CD4-positive, alpha-beta memory T cell (primary cell): ENCODE measurements around the gene PPT2. TPM values are rescaled to one million over a fixed set of nuclear protein-coding genes. Genes with fewer than 3 reads are reported as not detected.
A peak's percentile ranks its signal among the peaks of the same experiment; 100 is the strongest.
"Not testable (repeated sequence)": the region's sequence is repeated elsewhere in the genome, so short reads cannot be mapped to it uniquely, and the experiment has no call there.

Source experiments
- CTCF ChIA-PET: fragments of 350-600 bp; sonication (Branson Sonifier 250); formaldehyde crosslinking; loops from one replicate; lab custom pipeline; 2021; ENCODE audit warnings: inconsistent platforms; ENCODE audit not compliant: partially characterized antibody; lab: Charles Lee
- POLR2A ChIA-PET: fragments of 350-600 bp; sonication (Branson Sonifier 250); formaldehyde crosslinking; loops from one replicate; lab custom pipeline; 2021; ENCODE audit not compliant: partially characterized antibody; lab: Charles Lee
- DNase-seq, 5 donors: peaks; one replicate each; pipeline versions ENCODE4 v3.0.0 to v3.0.0-alpha.2; 2020 to 2022; ENCODE audit warnings: mixed read lengths in 1 of 5
- H3K27ac ChIP-seq: one replicate; pipeline ENCODE4 v1.7.0; 2013; ENCODE audit warnings: low read depth, low read length
- H3K27me3 ChIP-seq: 2 replicates; pipeline ENCODE4 v1.7.0; 2013; ENCODE audit warnings: mild to moderate bottlenecking, low read length, moderate library complexity; ENCODE audit not compliant: insufficient read depth
- H3K36me3 ChIP-seq: 2 replicates; pipeline ENCODE4 v1.7.0; 2013; ENCODE audit warnings: mild to moderate bottlenecking, low read length, moderate library complexity; ENCODE audit not compliant: insufficient read depth
- H3K4me1 ChIP-seq: 2 replicates; pipeline ENCODE4 v1.7.0; 2013; ENCODE audit warnings: mild to moderate bottlenecking, low read length, moderate library complexity; ENCODE audit not compliant: insufficient read depth
- H3K4me3 ChIP-seq, 2 donors: one replicate each; pipeline ENCODE4 v1.7.0; 2013; ENCODE audit warnings: low read length in 2 of 2, mild to moderate bottlenecking in 1 of 2
- H3K9me3 ChIP-seq, 2 donors: one replicate each; pipeline ENCODE4 v1.7.0; 2013; ENCODE audit warnings: low read length in 2 of 2, control low read depth in 1 of 2; ENCODE audit not compliant: control insufficient read depth in 1 of 2
- H3K27ac Mint-ChIP-seq, 7 donors: one replicate each; pipeline ENCODE4 v1.8.0; 2020 to 2021; ENCODE audit warnings: mixed read lengths in 7 of 7, mild to moderate bottlenecking in 6 of 7, inconsistent platforms in 3 of 7, moderate library complexity in 3 of 7
- H3K27me3 Mint-ChIP-seq, 2 donors: one replicate each; pipeline ENCODE4 v1.8.0; 2020 to 2021; ENCODE audit warnings: mixed read lengths in 2 of 2
- H3K36me3 Mint-ChIP-seq, 2 donors: one replicate each; pipeline ENCODE4 v1.8.0; 2020 to 2021; ENCODE audit warnings: mixed read lengths in 2 of 2, inconsistent platforms in 1 of 2, mild to moderate bottlenecking in 1 of 2
- H3K4me1 Mint-ChIP-seq, 4 donors: one replicate each; pipeline ENCODE4 v1.8.0; 2020 to 2021; ENCODE audit warnings: mixed read lengths in 4 of 4, mild to moderate bottlenecking in 1 of 4
- H3K4me3 Mint-ChIP-seq, 8 donors: one replicate each; pipeline ENCODE4 v1.8.0; 2020 to 2021; ENCODE audit warnings: mixed read lengths in 8 of 8, mild to moderate bottlenecking in 7 of 8, moderate library complexity in 6 of 8, inconsistent platforms in 3 of 8
- H3K9me3 Mint-ChIP-seq, 8 donors: one replicate each; pipeline ENCODE4 v1.8.0; 2020 to 2021; ENCODE audit warnings: mixed read lengths in 8 of 8, mild to moderate bottlenecking in 5 of 8, inconsistent platforms in 3 of 8, moderate library complexity in 1 of 8
- intact Hi-C: fragments of 100-400 bp; cut with micrococcal nuclease; formaldehyde crosslinking; loops from one replicate; pipeline ENCODE4 v1.15.1; 2023
- polyA plus RNA-seq, 2 donors: library from polyadenylated mRNA; unstranded; fragments of 300-500 nt; fragmentation: Illumina TruSeq; gene quantifications; one replicate each; pipeline ENCODE4 v1.2.3, GENCODE V29; 2021
- total RNA-seq, 2 experiments: library from RNA; stranded (reverse); gene quantifications; one replicate each; pipeline ENCODE4 v1.2.3, GENCODE V29; 2021

The PPT2 gene
- total and polyA plus RNA-seq, 4 experiments from 2014 or later, result 3.8 to 15.4 (median 8.2) TPM

DNA sequence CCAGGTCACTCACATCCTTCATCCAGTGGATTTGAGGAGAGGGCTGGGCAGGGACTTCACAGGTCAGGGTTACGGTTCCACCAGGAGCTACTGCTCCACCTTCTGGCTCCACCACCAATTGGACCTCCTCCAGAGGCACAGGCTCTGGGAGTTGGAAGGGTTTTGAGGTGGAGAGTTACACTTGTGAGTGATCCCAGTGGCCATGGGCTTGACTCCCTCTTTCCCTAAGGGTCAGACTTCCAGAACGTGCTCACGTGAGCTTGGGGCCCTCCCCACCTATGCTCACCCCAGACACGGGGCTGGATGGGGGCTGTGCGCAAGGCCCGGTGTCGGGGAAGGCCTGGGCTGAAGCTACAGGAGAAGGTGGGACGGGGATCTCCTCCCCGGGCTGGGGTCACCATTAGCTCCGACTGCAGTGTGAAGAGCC lies 28.6 kb downstream of the PPT2 start:
- ChIA-PET CTCF (interaction anchor here (0.5 to 1.6 kb wide), 3 partner anchors 13 to 89 kb away, joined by 3 to 4 read pairs (median 3); no protein-coding TSS in a partner anchor), POLR2A (interaction anchor here (0.5 to 8.4 kb wide), 4 partner anchors 9 to 55 kb away, joined by 3 to 408 read pairs (median 4); partner anchors contain the start of genes ATF6B, FKBPL, GPSM3 and PBX2)
- Mint-ChIP-seq H3K9me3 (peaks cover 0 to 2% (median 0%) of the 10 kb centered on the region in 8 donors), H3K4me3 (no peak overlapping the region), H3K4me1 (peaks cover 39 to 63% (median 50%) of the 10 kb centered on the region in 4 donors), H3K27me3 (no peaks in the 10 kb centered on the region), H3K27ac (peak overlapping the region in 1 of 7 donors; percentile 50), H3K36me3 (peaks cover 32 to 59% of the 10 kb centered on the region in 2 donors)
- intact Hi-C loops, result no loop called here
- H3K36me3 ChIP-seq, result peaks cover 56% of the 10 kb centered on the region
- H3K9me3 ChIP-seq, result no peaks in the 10 kb centered on the region
- H3K4me3 ChIP-seq, result no peak overlapping the region
- peaks cover 78% of the 10 kb centered on the region for H3K4me1 ChIP-seq
- DNase-seq, result peak in 1 of 5 donors; percentile 29
- H3K27ac ChIP-seq, result no peak overlapping the region
- H3K27me3 ChIP-seq, result no peaks in the 10 kb centered on the region

DNA sequence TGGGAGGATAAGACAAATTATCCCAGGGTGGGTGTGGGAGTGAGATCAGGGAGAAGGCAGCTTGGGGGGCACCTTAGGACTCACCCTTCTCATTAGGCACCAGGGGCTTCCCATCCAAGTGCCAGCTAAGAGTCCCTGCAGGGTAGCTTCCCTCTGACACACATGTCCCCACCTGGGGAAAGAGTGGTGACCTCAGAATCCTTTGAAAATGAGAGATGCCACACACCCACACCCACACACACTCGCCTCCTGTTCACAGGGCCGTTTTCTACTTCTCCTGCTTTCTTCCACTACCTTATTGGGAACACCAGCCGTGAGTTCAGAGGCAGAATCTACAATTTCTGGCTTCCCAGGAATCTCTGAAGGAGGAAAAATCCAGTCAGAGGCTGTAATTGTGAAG lies 29.1 kb downstream of the PPT2 start:
- Histone ChIP-seq H3K4me3 (no peak overlapping the region), H3K4me1 (peaks cover 83% of the 10 kb centered on the region), H3K27ac (no peak overlapping the region), H3K9me3 (no peaks in the 10 kb centered on the region), H3K27me3 (no peaks in the 10 kb centered on the region), H3K36me3 (peaks cover 60% of the 10 kb centered on the region)
- H3K9me3 Mint-ChIP-seq, result peaks cover 0 to 2% (median 0%) of the 10 kb centered on the region in 8 donors
- no peaks in the 10 kb centered on the region for H3K27me3 Mint-ChIP-seq
- ChIA-PET POLR2A (interaction anchor here (0.5 to 8.4 kb wide), 4 partner anchors 8 to 55 kb away, joined by 3 to 408 read pairs (median 4); partner anchors contain the start of genes ATF6B, FKBPL, GPSM3 and PBX2), CTCF (interaction anchor here (1.1 to 1.6 kb wide), 2 partner anchors 12 to 65 kb away, joined by 3 to 4 read pairs; no protein-coding TSS in a partner anchor)
- intact Hi-C loops, result no loop called here
- H3K4me3 Mint-ChIP-seq, result no peak overlapping the region
- H3K4me1 Mint-ChIP-seq, result peaks cover 41 to 66% (median 51%) of the 10 kb centered on the region in 4 donors
- peaks cover 34 to 59% of the 10 kb centered on the region in 2 donors for H3K36me3 Mint-ChIP-seq
- H3K27ac Mint-ChIP-seq, result peak overlapping the region in 4 of 7 donors; percentile 47 to 62 (median 61)
- no peak for DNase-seq

DNA sequence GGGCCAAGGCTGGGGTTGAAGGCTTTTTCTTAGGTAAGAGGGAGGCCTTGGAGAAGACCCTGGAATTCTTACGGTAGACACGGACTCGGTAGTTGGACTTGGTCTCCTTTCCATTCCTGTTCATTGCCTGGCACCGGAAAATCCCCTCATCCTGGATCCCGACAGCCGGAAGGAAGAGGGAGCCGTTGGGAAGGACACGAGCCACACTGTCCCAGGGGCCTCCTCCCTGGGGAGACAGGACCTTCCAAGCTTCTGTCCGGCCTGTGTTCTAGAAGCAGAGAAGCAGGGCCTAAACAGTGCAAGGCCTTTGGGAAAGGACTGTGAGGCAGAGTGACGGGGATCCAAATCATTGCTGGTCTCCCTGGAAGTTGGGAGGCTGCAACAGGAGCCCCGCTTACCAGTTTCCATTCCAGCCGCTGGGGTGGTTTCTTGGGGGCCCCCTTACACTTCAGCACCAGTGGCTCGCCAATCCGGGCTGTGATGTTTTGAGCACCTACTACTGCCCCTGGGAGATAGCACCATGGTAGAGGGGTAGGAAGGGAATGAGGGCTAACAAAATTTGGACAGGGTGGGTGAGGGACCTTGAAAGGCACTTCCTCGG lies 29.6 kb downstream of the PPT2 start:
- Mint-ChIP-seq H3K27me3 (no peaks in the 10 kb centered on the region), H3K36me3 (peaks cover 36 to 59% of the 10 kb centered on the region in 2 donors), H3K27ac (peak overlapping the region in 5 of 7 donors; percentile 41 to 73 (median 60)), H3K9me3 (peaks cover 0 to 2% (median 0%) of the 10 kb centered on the region in 8 donors), H3K4me3 (no peak overlapping the region), H3K4me1 (peaks cover 41 to 66% (median 50%) of the 10 kb centered on the region in 4 donors)
- POLR2A ChIA-PET, result interaction anchor here (1.0 to 8.4 kb wide), 2 partner anchors 8 to 56 kb away, joined by 4 to 408 read pairs; partner anchors contain the start of genes ATF6B, GPSM3 and PBX2
- CTCF ChIA-PET, result no interaction called here
- peak in 1 of 5 donors; percentile 23 for DNase-seq
- Histone ChIP-seq H3K4me1 (peaks cover 88% of the 10 kb centered on the region), H3K36me3 (peaks cover 60% of the 10 kb centered on the region), H3K4me3 (no peak overlapping the region), H3K27ac (peak overlapping the region; percentile 70), H3K9me3 (no peaks in the 10 kb centered on the region), H3K27me3 (no peaks in the 10 kb centered on the region)
- intact Hi-C loops, result no loop called here

DNA sequence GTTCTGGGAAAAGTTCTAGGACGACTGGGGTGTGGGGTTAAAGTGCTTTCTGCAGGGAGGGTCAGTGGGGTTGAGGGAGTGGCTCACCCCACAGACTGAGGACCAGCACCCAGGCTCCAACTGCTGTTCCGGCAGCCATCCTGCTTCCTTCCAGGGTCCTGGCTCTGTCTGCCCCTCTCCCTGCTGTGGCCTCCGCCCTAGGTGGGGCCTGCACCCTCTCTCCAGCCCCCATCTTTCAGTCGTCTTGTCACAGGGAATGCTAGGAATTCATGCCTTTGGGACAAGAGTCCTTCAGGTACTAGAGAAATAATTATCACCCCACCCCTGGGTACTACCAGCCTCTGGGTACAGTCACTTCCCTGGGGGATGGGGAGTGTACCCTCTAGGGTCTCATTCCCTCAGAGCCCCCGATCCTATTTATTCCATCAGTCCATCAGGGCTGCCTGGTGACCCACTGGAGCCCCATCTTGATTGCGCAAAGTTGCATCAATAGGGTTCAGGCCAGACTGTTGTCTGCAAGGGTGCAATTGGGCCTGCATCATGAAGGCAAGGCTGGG lies 30.2 kb downstream of the PPT2 start, which contains the start of gene AGER:
TSS of gene AGER (minus strand) at position 170 of the 557 bp plus-strand sequence. CDS start at position 139, 31 bp downstream.
- Mint-ChIP-seq H3K9me3 (peaks cover 0 to 2% (median 0%) of the 10 kb centered on the region in 8 donors), H3K36me3 (peaks cover 42 to 59% of the 10 kb centered on the region in 2 donors), H3K4me3 (peak within 1 kb of the TSS in 1 of 8 donors; percentile 39), H3K27ac (peak within 1 kb of the TSS; percentile 36 to 97 (median 64)), H3K27me3 (no peaks in the 10 kb centered on the region), H3K4me1 (peaks cover 40 to 66% (median 50%) of the 10 kb centered on the region in 4 donors)
- Histone ChIP-seq H3K27ac (peak within 1 kb of the TSS; percentile 70), H3K9me3 (no peaks in the 10 kb centered on the region), H3K27me3 (no peaks in the 10 kb centered on the region), H3K36me3 (peaks cover 60% of the 10 kb centered on the region), H3K4me3 (no peak within 1 kb of the TSS), H3K4me1 (peaks cover 88% of the 10 kb centered on the region)
- CTCF ChIA-PET, result no interaction called here
- intact Hi-C loops, result no loop called here
- POLR2A ChIA-PET, result interaction anchor here (1.3 to 8.4 kb wide), 3 partner anchors 7 to 55 kb away, joined by 3 to 408 read pairs (median 19); partner anchors contain the start of genes GPSM3 and PBX2
- DNase-seq, result no peak

DNA sequence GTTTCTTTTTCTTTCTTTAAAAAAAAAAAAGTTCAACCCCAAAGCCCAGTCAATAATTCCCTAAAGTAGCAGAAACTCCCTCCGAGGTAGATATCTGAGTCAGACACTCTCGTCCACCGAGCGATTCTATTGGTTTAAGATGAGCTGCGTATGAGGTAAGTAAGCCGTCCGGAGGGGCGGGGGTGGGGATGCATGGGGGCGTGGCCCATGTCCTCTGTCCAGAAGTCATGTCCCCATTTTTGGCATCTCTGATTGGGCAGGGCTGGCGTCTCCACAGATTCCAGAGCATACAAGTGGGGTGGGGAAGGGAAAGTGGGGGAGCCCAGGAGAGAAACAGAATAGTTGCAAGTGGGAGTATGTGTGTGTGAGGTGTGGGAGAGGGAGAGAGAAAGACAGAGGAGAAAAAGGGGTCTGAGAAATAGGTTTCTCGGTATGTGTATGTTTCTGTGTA lies 31.8 kb downstream of the PPT2 start:
- peak overlapping the region; percentile 70 for H3K27ac ChIP-seq
- intact Hi-C loops, H3K9me3 Mint-ChIP-seq, H3K27me3 Mint-ChIP-seq, H3K4me3 ChIP-seq, H3K27me3 ChIP-seq, H3K9me3 ChIP-seq: not testable (repeated sequence)
- Mint-ChIP-seq H3K4me1 (peaks cover 34 to 54% (median 44%) of the 10 kb centered on the region in 4 donors), H3K27ac (peak overlapping the region; percentile 96 to 97 (median 97)), H3K4me3 (peak overlapping the region; percentile 20 to 96 (median 80)), H3K36me3 (peaks cover 40 to 58% of the 10 kb centered on the region in 2 donors)
- H3K36me3 ChIP-seq, result peaks cover 59% of the 10 kb centered on the region
- peak in 4 of 5 donors; percentile 33 to 88 (median 47) for DNase-seq
- ChIA-PET CTCF (interaction anchor here (1.0 kb wide), 1 partner anchor 61 kb away, joined by 4 read pairs; no protein-coding TSS in a partner anchor), POLR2A (interaction anchor here (0.5 to 12.7 kb wide), 6 partner anchors 10 to 786 kb away, joined by 3 to 188 read pairs (median 3); partner anchors contain the start of genes ATF6B and FKBPL)
- H3K4me1 ChIP-seq, result peaks cover 76% of the 10 kb centered on the region

DNA sequence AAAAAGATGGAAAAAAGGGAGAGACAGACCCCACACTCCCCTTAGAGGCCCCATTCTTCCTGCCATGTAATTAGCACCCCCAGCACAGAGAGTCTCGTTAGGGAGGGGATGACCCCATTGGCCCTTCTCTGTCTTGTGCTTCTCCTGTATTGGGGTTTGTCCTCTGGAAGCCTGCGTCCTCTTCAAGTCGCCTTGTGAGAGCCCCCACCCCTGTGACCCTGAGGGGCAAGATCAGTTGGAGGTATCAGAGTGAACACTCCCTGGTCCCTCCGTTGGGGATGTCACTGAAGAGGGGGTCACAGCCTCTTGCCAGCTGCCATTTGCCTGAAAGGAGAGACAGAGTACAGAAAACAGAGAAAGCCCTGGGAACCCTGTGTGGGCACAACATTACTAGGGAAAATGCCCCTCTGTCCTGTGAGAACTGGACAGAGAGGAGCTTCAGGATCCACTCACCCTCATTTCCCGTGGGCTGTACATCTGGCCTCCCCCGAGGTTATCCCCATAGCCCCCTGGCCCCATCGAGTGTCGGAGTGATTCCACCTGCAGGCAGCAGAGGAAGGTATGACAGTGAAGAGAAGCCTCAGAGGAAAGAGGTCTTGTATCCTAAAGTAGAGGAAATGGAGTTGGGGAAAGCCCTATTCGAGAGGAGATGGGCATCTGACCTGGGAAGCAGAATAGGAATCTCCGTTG lies 32.4 kb downstream of the PPT2 start:
- H3K27ac ChIP-seq, result peak overlapping the region; percentile 70
- intact Hi-C loops, H3K27me3 ChIP-seq, H3K9me3 ChIP-seq, H3K27me3 Mint-ChIP-seq, CTCF ChIA-PET, H3K9me3 Mint-ChIP-seq, DNase-seq, H3K4me3 ChIP-seq: not testable (repeated sequence)
- H3K4me3 Mint-ChIP-seq, result peak overlapping the region; percentile 63 to 96 (median 89)
- H3K27ac Mint-ChIP-seq, result peak overlapping the region; percentile 96 to 97 (median 97)
- POLR2A ChIA-PET, result interaction anchor here (1.2 to 12.7 kb wide), 4 partner anchors 7 to 786 kb away, joined by 3 to 408 read pairs (median 104); partner anchors contain the start of genes AGPAT1, ATF6B, FKBPL and RNF5
- H3K4me1 Mint-ChIP-seq, result peaks cover 32 to 53% (median 39%) of the 10 kb centered on the region in 4 donors
- peaks cover 42 to 60% of the 10 kb centered on the region in 2 donors for H3K36me3 Mint-ChIP-seq
- H3K36me3 ChIP-seq, result peaks cover 53% of the 10 kb centered on the region
- peaks cover 71% of the 10 kb centered on the region for H3K4me1 ChIP-seq
